Posterior vena cava (tissue), 2 donors: ENCODE results near the gene SLC9A4. TPM values are rescaled to one million over a fixed set of nuclear protein-coding genes. Genes with fewer than 3 reads are reported as not detected.

Experiments
- DNase-seq: peaks from one replicate; pipeline ENCODE4 v3.0.0-alpha.2; 2020; ENCODE audit warnings: low spot score
- intact Hi-C, 2 donors: fragments of 100-400 bp; cut with DNase I; formaldehyde crosslinking; loops; one replicate each; pipeline versions ENCODE4 v1.14.1 to v1.14.2; 2022 to 2023
- total RNA-seq, 2 donors: library from RNA; stranded (reverse); fragmentation: NEBNext Ultra II Directional; extraction: Animal tissue kit (Norgen Biotek cat#: 25700); gene quantifications; one replicate each; pipeline ENCODE4 v1.2.1, GENCODE V29; 2021
- donor health status: DM: yes; HTN: yes; CAD: no.
- donor health status: DM: yes; HTN: yes; CAD: no.

The SLC9A4 gene
- total RNA-seq, 2 donors from 2014 or later = 0.14 TPM; not detected in 1

DNA sequence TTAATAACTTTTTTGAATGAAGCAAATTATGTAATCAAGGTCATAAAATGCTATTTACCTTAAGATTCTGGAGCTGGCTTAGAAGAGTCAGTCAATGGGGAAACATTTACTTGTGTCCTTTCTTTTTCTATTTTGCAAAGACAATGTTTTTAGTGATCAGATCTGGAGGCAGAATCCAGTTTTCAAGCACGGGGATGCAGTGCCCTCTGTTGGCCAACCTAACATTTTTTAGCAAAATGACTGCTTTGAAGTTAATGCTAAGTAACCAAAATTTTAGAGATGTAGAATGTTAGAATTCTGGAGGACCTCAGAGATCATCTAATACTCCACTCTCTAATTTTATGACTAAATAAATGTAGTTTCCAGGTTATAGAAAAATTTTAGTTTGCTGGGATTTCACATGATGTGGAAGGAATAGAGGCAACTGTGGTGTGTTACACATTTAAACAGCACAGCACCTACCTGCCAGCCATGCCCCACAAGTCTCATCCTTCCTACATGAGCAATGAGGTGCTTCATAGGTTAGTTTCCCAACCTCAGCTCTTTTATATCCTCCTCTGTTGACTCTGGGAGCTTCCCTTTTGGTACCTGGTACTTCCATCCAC, 23.6 kb upstream of the SLC9A4 start:
- intact Hi-C loops = loop anchor here in 1 of 2 donors (10.0 kb wide), 1 partner anchor 1035 kb away; no protein-coding TSS in a partner anchor
- no peak for DNase-seq

DNA sequence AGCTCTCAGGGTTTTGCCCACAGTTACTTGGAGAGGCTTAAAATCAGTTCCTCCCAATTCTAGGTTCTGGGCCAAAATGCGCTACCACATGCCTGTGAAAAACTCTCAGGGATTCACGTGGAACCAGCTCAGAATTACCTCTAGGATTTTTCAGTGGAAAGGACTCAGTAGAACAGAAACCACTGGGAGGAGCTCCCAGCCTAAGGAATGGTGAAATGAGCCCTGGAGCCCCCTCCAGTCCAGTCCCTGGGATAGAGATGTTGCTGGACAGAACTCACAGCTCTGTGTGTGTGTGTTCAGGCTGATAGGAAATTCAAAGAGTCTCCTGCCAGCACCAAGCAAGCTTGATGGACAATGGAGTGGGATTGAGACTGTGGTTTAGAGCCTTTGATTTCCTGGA, 21.1 kb upstream of the SLC9A4 start:
- DNase-seq = no peak
- intact Hi-C loops = no loop called here

DNA sequence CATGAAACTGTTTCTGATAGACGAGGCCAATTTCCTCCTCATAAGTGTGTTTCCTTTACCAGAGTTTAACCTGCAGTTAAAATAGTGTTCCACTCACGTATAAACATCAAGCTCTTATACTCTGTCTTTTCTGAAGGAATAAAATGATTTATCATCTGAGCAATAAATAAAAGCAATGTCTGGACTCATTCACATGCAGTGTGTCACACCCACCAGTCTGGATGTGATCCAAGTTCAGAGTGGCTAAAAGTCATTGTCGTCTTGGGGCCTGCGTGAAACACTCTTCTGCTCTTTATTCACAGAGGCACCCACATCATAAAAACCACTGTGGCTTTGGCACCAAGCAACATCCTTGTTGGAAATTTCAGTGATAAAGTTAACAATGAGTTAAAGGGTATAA, 19.5 kb upstream of the SLC9A4 start:
- intact Hi-C loops = no loop called here
- no peak for DNase-seq

DNA sequence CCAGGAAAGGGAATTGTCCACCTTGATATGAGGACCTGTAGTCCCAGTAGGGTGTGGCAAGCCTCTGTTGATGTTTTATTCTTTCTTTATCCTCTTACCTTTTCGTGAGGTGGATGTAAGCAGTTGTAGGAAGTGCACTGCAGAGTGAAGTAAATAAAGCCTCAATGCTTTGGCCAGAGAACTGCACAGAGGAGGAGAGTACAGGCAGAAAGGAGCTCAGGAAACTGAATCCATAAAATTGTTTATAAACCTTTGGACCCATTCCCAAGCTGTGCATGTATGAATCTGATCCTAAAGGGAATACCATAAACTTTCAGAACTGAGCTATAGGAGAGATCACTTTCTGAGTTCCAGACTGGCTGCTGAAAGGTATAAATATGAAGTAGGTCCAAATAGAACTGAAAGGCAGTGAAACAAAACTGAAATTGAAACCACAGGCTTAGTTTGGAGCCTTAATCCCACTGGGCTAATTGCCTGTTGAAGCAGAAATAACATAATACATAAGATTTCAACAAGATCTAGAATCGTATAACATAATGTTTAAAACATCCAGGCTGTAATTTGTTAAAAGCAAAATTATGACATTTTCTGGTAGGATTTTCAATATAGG, 17.9 kb upstream of the SLC9A4 start:
- intact Hi-C loops = no loop called here
- DNase-seq = no peak

DNA sequence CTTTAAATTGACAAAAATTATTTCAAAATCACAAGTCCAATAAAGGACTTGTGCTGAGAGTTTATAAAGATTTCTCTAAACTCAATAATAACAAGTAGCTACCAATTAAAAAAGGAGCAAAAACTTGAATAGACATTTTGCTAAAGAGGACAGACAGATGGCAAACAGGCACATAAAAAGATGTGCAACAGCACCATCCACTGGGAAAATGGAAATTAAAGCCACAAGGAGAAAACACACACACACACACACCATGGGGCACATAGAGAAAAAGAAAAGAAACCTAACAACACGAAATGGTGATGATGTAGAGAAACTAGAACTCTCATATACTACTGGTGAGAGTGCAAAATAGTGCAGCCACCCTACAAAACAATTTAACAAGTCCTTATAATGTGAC, 12.6 kb upstream of the SLC9A4 start:
- intact Hi-C loops = no loop called here
- no peak for DNase-seq

DNA sequence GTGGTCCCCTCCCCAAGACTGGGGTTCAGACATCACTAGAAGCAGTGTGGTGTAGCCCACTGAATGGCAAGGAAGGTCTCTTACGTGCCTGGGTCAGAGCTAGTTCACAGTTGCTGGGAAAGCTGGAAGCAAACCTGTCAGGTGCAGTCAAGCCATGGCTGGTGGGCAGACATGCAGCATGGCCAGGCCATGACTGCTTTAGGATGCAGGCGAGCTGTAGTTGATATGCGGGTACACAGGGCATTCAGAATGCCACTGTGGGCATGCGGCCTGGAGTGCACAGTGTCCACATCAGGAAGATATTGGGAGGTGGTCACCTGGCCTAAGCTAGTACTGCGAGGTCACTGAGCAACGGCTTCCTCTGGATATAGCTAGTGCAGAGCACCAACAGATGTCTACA, 11.8 kb upstream of the SLC9A4 start:
- no peak for DNase-seq
- intact Hi-C loops = no loop called here

DNA sequence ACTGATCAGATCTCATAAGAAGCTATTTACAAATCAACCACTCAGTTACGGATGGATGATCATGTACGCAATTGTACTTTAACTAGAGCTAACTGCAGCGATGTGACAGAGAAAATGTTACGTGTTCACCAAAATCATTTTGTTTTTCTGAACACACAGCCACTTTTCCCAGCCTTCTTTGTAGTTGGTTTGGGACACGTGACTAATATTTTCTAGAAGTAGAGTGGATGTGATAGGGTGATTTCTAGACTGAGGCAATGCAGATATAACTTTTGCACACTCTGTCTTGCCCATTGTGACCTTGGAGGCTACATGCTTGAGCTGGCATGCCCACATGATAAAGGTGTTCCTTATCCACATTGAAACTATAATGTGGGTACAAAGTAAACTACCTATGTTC, 9.9 kb upstream of the SLC9A4 start:
- intact Hi-C loops = no loop called here
- no peak for DNase-seq

DNA sequence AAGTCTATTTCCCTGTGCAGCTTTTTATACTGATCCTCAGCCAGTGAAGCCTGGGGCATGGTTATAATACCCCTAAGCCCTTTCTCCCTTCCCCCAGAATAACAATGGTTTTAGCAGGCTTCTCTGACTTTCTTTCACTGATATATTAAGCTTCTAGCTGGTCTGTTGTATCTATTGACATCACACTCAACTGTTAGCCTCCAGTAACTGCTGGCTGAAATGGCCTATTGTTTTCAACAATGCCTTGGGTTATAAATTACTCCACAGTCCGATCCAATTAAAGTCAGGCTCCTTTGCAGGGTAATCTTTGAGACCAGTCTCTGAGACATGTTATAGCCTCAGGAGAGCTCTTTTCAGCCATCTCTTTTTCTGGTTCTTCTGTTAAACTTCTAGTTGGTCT, 2.9 kb upstream of the SLC9A4 start:
- intact Hi-C loops = no loop called here
- DNase-seq = no peak

DNA sequence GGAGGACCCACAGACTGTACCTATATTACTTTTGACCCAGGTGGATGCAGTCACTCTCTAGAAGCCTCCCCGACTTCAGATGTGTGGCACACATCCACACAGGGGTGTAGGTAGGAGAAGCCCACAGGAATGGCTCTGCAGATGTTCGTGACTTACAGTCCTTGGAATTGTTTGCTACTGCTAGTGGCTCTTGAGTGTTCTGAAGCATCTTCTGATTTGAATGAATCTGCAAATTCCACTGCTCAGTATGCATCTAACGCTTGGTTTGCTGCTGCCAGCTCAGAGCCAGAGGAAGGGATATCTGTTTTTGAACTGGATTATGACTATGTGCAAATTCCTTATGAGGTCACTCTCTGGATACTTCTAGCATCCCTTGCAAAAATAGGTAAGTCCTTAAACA, 605 bp downstream of the SLC9A4 start:
- intact Hi-C loops = no loop called here
- DNase-seq = no peak

DNA sequence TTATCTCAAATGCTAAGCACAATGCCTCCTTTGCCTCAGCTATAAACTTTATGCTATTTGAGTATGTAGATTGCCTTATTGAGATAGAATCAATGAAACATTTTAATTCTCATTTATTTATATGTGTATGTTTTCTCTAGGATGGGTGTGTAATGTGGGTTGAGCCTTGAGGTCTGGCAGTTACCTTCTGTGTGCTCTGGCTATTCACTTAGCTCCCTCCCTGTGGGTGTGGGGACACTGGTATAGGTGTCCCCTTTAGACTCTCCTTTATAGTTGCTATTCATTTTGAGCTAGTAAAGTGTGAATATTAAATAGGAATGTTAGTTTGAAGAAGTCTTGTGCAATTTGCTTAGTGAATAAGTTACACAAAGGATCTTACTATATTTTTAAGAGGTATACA, 1.8 kb downstream of the SLC9A4 start:
- intact Hi-C loops = no loop called here
- no peak for DNase-seq

DNA sequence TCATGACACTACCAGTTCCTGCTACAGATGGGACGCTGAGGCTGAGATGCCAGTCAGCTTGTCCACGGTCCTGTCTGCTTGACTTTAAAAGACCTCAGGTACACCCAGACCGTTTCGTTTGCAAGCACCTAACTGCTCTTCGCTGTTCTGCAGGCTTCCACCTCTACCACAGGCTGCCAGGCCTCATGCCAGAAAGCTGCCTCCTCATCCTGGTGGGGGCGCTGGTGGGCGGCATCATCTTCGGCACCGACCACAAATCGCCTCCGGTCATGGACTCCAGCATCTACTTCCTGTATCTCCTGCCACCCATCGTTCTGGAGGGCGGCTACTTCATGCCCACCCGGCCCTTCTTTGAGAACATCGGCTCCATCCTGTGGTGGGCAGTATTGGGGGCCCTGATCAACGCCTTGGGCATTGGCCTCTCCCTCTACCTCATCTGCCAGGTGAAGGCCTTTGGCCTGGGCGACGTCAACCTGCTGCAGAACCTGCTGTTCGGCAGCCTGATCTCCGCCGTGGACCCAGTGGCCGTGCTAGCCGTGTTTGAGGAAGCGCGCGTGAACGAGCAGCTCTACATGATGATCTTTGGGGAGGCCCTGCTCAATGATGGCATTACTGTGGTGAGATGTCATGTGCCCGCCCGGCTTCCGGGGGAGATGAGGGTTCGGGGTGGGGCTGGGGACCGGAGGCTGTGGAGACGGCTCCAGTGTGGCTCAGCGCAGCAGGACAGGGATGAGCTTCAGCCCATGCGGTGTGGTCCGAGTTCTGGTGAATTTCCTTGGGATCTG, 5.9 kb downstream of the SLC9A4 start:
- intact Hi-C loops = no loop called here
- DNase-seq = no peak

DNA sequence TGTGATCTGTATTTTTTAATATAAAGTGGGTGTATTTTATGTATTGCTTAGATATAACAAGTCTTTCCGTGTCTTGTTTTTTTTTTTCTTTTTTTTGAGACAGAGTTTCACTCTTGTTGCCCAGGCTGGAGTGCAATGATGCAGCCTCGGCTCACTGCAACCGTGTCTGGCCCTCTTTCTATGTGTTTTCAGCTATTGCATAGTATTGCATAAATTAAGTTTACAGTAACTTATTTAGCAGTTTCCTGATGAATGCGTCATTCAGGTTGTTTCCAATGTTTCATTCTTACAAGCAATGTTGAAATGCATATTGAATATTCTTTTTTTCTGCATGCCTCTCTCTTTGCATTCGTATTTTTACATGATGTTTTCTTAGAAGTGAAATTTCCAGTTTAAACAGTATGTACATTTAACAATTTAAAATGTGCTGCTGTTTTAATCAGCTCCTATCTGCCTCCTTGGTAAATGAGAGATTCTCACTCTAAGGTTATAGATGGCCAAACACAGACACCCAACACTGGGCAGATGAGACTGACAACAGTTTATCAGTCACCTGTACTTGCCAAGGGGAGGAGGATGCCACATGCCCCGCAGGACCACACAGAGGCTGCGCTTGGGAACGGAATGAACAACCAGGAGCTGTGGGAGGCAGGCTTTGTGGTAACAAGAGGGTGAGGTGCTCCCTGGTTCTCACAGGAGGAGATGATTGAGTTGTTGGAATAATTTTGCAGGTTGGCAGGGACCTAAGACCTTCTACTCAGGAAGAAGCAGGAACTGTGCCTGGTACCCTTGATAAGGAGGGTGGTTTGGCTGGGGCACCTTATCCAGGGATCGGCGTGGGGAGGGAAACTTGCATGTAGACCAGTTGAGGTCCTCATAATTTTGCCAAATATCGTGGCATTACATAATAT, 7.5 kb downstream of the SLC9A4 start:
- intact Hi-C loops = no loop called here
- no peak for DNase-seq

DNA sequence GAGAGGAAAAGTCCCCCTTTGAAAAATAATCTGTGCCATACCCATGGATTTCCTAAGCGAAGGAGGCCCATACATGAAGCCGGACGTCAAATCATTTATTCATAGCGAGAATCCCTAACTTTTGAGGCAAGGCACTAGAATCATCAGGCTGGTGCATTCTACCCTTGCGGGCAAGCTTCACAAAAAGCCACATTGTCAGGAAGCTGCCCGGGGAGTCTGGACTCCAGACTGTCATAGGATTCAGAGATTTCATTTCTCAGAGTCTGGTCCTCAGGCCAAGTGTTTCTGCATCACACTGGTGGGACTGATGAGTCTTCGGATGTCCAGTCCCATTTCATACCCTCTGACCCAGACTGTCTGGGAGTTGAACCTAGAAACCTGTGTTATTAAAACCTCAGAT, 8.9 kb downstream of the SLC9A4 start:
- intact Hi-C loops = no loop called here
- DNase-seq = no peak

DNA sequence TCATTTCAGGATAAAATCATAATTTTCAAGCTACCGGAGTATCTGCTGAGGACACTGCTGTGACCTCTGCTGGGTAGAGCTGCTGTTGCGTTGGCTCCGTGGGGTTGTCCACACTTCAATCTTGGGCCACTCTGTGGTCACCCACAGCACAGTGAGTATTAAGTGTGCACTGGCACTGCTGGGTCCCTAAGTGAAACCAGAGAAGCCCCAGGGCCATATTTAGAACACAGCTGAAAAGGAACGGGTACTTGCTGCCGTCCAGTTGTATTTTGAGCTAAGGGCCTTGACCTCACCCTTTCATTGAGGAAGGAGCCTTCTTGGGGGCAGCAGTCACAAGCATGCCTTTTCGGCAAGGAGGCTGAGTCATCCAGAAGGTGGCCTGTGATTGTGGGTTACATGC, 10.1 kb downstream of the SLC9A4 start:
- DNase-seq = no peak
- intact Hi-C loops = no loop called here

DNA sequence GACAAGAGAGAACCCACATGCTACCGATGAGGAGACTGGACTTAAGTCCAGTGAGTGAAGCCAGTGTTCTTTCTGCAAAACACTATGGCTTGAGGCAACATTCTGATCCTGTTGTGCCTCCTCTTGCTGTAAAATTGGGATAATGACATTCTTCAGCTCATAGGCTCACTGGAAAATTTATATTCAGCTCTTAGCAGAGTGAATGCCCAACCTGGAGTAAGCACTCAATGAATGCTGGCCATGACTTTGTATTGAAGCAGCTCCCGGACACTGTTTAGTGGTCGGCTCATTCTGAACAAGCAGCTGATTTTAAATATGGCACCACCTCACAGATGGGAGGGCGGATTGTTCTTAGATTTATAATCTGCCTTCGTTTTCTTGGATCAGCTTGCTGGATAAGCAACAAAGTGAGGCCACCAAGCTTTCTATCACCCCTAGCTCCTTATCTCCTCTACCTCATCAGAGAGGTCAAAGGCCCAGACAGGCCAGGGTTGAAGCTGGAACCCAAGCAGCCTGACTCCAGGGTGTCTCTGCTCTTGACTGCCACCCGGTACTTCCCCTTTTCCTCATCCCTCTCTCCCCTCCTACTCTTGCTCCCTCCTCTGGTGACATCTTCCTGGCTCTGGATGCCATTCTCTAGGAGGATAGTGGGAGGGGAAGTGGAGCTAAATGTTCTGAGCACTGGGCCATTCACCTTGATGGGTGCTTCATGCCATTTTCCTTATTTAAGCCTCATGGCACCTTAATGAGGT, 11.5 kb downstream of the SLC9A4 start:
- no peak for DNase-seq
- intact Hi-C loops = no loop called here

DNA sequence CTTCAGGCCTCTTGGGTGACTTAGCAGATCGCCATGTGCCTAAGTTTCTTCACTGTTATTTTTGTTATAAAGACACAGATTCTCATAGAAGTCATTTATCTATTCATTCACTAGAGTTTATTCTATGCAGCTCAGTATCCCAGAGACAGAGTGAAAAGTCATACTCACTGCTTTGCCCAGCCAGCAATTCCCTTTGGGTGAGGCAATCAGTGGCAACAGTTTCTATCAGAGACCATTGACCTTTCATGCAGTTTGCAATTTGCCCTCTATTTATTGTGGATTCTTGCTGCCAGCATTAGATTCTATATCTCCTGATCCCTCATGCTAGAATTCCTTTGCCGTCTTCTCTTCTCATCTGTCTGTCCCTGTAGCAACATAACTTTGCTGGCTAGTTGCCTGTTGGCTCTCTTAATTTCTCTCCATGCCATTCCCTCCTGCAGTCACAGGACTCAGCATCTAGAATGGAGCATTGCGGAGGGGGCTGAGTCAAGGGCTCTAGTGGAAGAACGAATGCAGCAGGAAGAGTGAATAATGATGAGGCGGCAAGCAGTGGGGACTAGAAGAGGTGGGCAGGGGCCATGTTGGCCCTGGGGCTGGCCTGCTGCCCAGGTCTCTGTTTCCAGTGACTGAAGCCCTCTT, 12.2 kb downstream of the SLC9A4 start:
- intact Hi-C loops = no loop called here
- no peak for DNase-seq

DNA sequence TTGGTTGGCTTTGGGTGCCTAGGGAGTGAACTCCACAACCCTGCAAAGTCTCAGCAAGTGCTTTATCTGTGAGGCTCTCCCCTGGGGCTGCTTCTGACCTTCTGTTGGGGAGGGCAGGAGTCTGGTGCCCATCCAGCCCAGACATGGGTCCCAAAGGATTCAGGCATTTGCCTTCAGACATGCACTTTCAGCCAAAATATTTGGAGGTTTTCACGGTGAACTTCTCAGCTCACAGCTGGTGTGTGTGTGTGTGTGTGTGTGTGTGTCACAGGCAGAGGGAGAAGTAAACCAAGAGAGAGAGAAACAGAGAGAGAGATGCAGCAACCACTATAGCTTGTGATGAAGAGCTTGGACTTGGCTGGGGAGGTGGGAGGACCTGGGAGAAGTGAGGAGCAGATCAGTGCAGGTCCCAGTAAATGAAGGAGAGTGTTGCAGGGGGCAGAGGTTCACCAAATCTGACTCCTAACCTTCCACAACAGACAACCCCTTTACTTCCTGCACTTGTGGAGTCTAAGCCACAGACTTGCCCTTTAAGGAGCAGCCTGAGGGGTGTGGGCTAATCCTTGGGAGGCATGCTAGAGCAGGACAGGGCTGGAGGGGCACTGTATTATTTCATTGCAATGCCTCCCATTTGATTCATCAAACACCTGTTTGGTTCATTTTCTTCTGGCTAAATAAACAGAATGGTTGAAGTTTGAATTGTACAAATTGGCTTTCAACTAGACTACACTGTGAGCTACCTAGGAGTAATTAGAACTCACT, 14.1 kb downstream of the SLC9A4 start:
- no peak for DNase-seq
- intact Hi-C loops = no loop called here
